Endothelial cell of umbilical vein (primary cell): ENCODE measurements around the gene PPP1CA. TPM values are rescaled to one million over a fixed set of nuclear protein-coding genes. Genes with fewer than 3 reads are reported as not detected.

Source experiments
- BruUV-seq: library from RNA; stranded (reverse); fragments of 400-500 nt; replicated peaks from 2 replicates; lab custom pipeline; 2021; lab: Mats Ljungman, UMichigan
- CTCF ChIA-PET: fragments of 300-600, 350-600 bp; sonication (Branson Sonifier 250); formaldehyde crosslinking; loops from one replicate; lab custom pipeline; 2021; ENCODE audit warnings: antibody characterized with exemption, inconsistent platforms; lab: Charles Lee
- POLR2A ChIA-PET: fragments of 300-600, 350-600 bp; sonication (Branson Sonifier 250); formaldehyde crosslinking; loops from one replicate; lab custom pipeline; 2021; ENCODE audit warnings: antibody characterized with exemption, inconsistent platforms; lab: Charles Lee
- DNase-seq: peaks from one replicate; pipeline ENCODE4 v3.0.0-alpha.2; 2011; ENCODE audit warnings: low read depth, low spot score
- FAIRE-seq: peaks from 2 replicates; lab custom pipeline; 2011; peaks lifted over from hg19 to GRCh38; lab: Jason Lieb, UNC
- H2AFZ ChIP-seq: 2 replicates; pipeline ENCODE4 v1.6.0; 2012; ENCODE audit warnings: low read depth, low read length, control low read depth, inconsistent platforms
- H3K27ac ChIP-seq: 2 replicates; pipeline ENCODE4 v1.5.1; 2011; ENCODE audit warnings: low read depth, mild to moderate bottlenecking, control low read depth, low read length, moderate library complexity; ENCODE audit not compliant: insufficient read depth
- H3K27me3 ChIP-seq, 2 experiments: 2 replicates each; pipeline versions ENCODE4 v1.6.0 to v1.6.1; 2011; ENCODE audit warnings: low read length in 2 of 2, mixed read lengths in 1 of 2; ENCODE audit not compliant: control insufficient read depth in 2 of 2, insufficient read depth in 2 of 2
- H3K36me3 ChIP-seq, 2 experiments: 2 replicates in 1 of 2; 3 replicates in 1 of 2; pipeline ENCODE4 v1.5.1; 2011; ENCODE audit warnings: low read length in 2 of 2, mild to moderate bottlenecking in 1 of 2, moderate library complexity in 1 of 2; ENCODE audit not compliant: control insufficient read depth in 2 of 2, insufficient read depth in 2 of 2; ENCODE audit errors: extremely low read depth in 1 of 2
- H3K4me1 ChIP-seq: 3 replicates; pipeline ENCODE4 v1.5.1; 2011; ENCODE audit warnings: mild to moderate bottlenecking, low read length; ENCODE audit not compliant: control insufficient read depth, insufficient read depth; ENCODE audit errors: extremely low read depth
- H3K4me2 ChIP-seq: 2 replicates; pipeline ENCODE4 v1.6.1; 2011; ENCODE audit warnings: low read length, control low read depth, mixed read lengths; ENCODE audit not compliant: insufficient read depth
- H3K4me3 ChIP-seq, 3 experiments: fragments of 200-600 bp in 1 of 3; sonication (generic), shearing (Covaris generic) in 1 of 3; replicated peaks in 1 of 3; 2 replicates each; pipeline ENCODE4 v1.5.1; 2011 to 2016; ENCODE audit warnings: control low read depth in 3 of 3, low read length in 3 of 3, mild to moderate bottlenecking in 2 of 3, inconsistent platforms in 1 of 3, low read depth in 1 of 3, moderate library complexity in 1 of 3; ENCODE audit not compliant: insufficient read depth in 1 of 3
- H3K79me2 ChIP-seq: 2 replicates; pipeline ENCODE4 v1.6.0; 2012; ENCODE audit warnings: low read length, inconsistent platforms; ENCODE audit not compliant: control insufficient read depth, insufficient read depth
- H3K9ac ChIP-seq: replicated peaks from 2 replicates; pipeline ENCODE3; 2011; ENCODE audit warnings: low read length, control low read depth; ENCODE audit not compliant: insufficient read depth; ENCODE audit errors: extremely low read depth
- H3K9me1 ChIP-seq: replicated peaks from 3 replicates; pipeline ENCODE4 v1.6.0; 2011; ENCODE audit warnings: mild to moderate bottlenecking, low read length; ENCODE audit not compliant: control insufficient read depth, insufficient read depth; ENCODE audit errors: extremely low read depth
- H3K9me3 ChIP-seq: replicated peaks from 2 replicates; pipeline ENCODE4 v1.5.1; 2012; ENCODE audit warnings: low read length, inconsistent platforms; ENCODE audit not compliant: control insufficient read depth, insufficient read depth
- H4K20me1 ChIP-seq: replicated peaks from 2 replicates; pipeline ENCODE3; 2011; ENCODE audit warnings: mild to moderate bottlenecking, low read length; ENCODE audit not compliant: control insufficient read depth, insufficient read depth; ENCODE audit errors: extremely low read depth
- GATA2 ChIP-seq: IDR thresholded peaks from 2 replicates; pipeline ENCODE4 v1.7.0; 2011; ENCODE audit warnings: low read depth, mild to moderate bottlenecking, moderate library complexity, mixed read lengths, low read length; ENCODE audit not compliant: insufficient read length, insufficient read depth
- POLR2AphosphoS5 ChIP-seq: IDR thresholded peaks from 2 replicates; pipeline ENCODE4 v1.6.1; 2012; ENCODE audit warnings: low read depth, mild to moderate bottlenecking, control low read depth, low read length, moderate library complexity; ENCODE audit not compliant: insufficient read depth
- dilution Hi-C: fragments of 300-500 bp; cut with MboI; formaldehyde crosslinking; loops from one replicate; pipeline ENCODE4 v1.15.0; 2019; ENCODE audit warnings: low sequenced_read_pairs; ENCODE audit not compliant: extremely low pct_ligation_motif_present
- intact Hi-C: fragments of 100-400 bp; cut with micrococcal nuclease; formaldehyde crosslinking; loops from one replicate; pipeline ENCODE4 v1.10.0; 2022
- polyA plus RNA-seq, 4 experiments: library from polyadenylated mRNA; depleted of rRNA in 3 of 4; stranded (reverse) in 3 of 4; unstranded in 1 of 4; fragments of >200 nt; gene quantifications; 2 replicates each; pipeline versions ENCODE4 v1.2.1 to v1.2.3, GENCODE V29; 2011 to 2012; ENCODE audit warnings: missing spikeins in 1 of 4
- total RNA-seq: library from RNA; stranded (reverse); gene quantifications from 2 replicates; pipeline ENCODE4 v1.2.3, GENCODE V29; 2021
- TF ChIP-seq, protein P1 (sequence below), 2 donors: IDR thresholded peaks; 1 replicate in 1 of 2; 2 replicates in 1 of 2; pipeline ENCODE4 v1.5.1; 2011; ENCODE audit warnings: low read length in 2 of 2, mild to moderate bottlenecking in 2 of 2, moderate library complexity in 2 of 2, control low read depth in 1 of 2, inconsistent platforms in 1 of 2, low read depth in 1 of 2; ENCODE audit not compliant: insufficient read depth in 1 of 2; ENCODE audit errors: extremely low read depth in 1 of 2

PPP1CA gene
- total and polyA plus RNA-seq, 2 donors (not counting 3 experiments of a cell fraction or from before 2014, with no cell fraction given): 192 to 419 TPM

- H3K9me3 ChIP-seq: no peaks in the 10 kb centered on the region
- H2AFZ ChIP-seq: no peak overlapping the region
- H3K36me3 ChIP-seq: no peaks in the 10 kb centered on the region
- no peaks in the 10 kb centered on the region for H3K27me3 ChIP-seq
- H3K9ac ChIP-seq: no peak overlapping the region
- FAIRE-seq (peak; percentile 96), DNase-seq (peak; percentile 72)
- H3K4me3 ChIP-seq: no peak overlapping the region
- CTCF ChIA-PET: interaction anchor here (0.5 to 19.7 kb wide), 35 partner anchors 9 to 330 kb away, joined by 3 to 1051 read pairs (median 5); partner anchors contain the start of genes CLCF1, GRK2, POLD4 and PPP1CA
- dilution Hi-C loops (no loop called here), intact Hi-C loops (loop anchor here (1.0 to 2.0 kb wide), 5 partner anchors 25 to 302 kb away; no protein-coding TSS in a partner anchor)
- BruUV-seq: no TSS peak
- no peak overlapping the region for H3K4me2 ChIP-seq
- H4K20me1 ChIP-seq: no peaks in the 10 kb centered on the region
- no peaks in the 10 kb centered on the region for H3K9me1 ChIP-seq
- H3K4me1 ChIP-seq: no peaks in the 10 kb centered on the region
- no peak overlapping the region for H3K27ac ChIP-seq
- no peaks in the 10 kb centered on the region for H3K79me2 ChIP-seq
- TF ChIP-seq, protein P1, sequence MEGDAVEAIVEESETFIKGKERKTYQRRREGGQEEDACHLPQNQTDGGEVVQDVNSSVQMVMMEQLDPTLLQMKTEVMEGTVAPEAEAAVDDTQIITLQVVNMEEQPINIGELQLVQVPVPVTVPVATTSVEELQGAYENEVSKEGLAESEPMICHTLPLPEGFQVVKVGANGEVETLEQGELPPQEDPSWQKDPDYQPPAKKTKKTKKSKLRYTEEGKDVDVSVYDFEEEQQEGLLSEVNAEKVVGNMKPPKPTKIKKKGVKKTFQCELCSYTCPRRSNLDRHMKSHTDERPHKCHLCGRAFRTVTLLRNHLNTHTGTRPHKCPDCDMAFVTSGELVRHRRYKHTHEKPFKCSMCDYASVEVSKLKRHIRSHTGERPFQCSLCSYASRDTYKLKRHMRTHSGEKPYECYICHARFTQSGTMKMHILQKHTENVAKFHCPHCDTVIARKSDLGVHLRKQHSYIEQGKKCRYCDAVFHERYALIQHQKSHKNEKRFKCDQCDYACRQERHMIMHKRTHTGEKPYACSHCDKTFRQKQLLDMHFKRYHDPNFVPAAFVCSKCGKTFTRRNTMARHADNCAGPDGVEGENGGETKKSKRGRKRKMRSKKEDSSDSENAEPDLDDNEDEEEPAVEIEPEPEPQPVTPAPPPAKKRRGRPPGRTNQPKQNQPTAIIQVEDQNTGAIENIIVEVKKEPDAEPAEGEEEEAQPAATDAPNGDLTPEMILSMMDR (IDR thresholded peaks at IDR 0.05; ENCODE audit: extremely low read depth in 1 of 2, insufficient read depth in 1 of 2, low read depth in 1 of 2, low read length in 2 of 2): peak; percentile 97
- no peak for TF ChIP-seq GATA2
- no peak for TF ChIP-seq POLR2AphosphoS5
- POLR2A ChIA-PET: interaction anchor here (0.6 to 0.8 kb wide), 3 partner anchors 19 to 309 kb away, joined by 3 to 8 read pairs (median 3); partner anchors contain the start of gene PPP1CA
Observed at GRCh38 chr11:67382276-67383136, 19.2 kb downstream of the PPP1CA start.
